Astrocyte (in vitro differentiated cells and primary cell): ENCODE results near the gene APOL6. TPM values are rescaled to one million over a fixed set of nuclear protein-coding genes. Genes with fewer than 3 reads are reported as not detected.

ENCODE experiments used
- DNase-seq: peaks from one replicate; pipeline ENCODE4 v3.0.0-alpha.2; 2010; ENCODE audit warnings: low read depth
- FAIRE-seq: peaks from 2 replicates; lab custom pipeline; 2011; peaks lifted over from hg19 to GRCh38; lab: Jason Lieb, UNC
- H2AFZ ChIP-seq: 2 replicates; pipeline ENCODE4 v1.6.0; 2012; ENCODE audit warnings: low read depth, low read length, inconsistent platforms
- H3K27ac ChIP-seq: 2 replicates; pipeline ENCODE4 v1.5.1; 2011; ENCODE audit warnings: low read depth, low read length, inconsistent platforms
- H3K27me3 ChIP-seq: 2 replicates; pipeline ENCODE4 v1.6.0; 2011; ENCODE audit warnings: low read length, inconsistent platforms; ENCODE audit not compliant: insufficient read depth
- H3K36me3 ChIP-seq: 2 replicates; pipeline ENCODE4 v1.5.1; 2011; ENCODE audit warnings: low read length, inconsistent platforms; ENCODE audit not compliant: insufficient read depth
- H3K4me1 ChIP-seq: 2 replicates; pipeline ENCODE4 v1.5.1; 2011; ENCODE audit warnings: low read length, inconsistent platforms; ENCODE audit not compliant: insufficient read depth
- H3K4me2 ChIP-seq: 2 replicates; pipeline ENCODE4 v1.6.0; 2012; ENCODE audit warnings: low read length, inconsistent platforms
- H3K4me3 ChIP-seq: 2 replicates; pipeline ENCODE4 v1.5.1; 2011; ENCODE audit warnings: low read depth, mild to moderate bottlenecking, low read length, inconsistent platforms; ENCODE audit not compliant: insufficient read depth
- H3K79me2 ChIP-seq: 2 replicates; pipeline ENCODE4 v1.6.0; 2012; ENCODE audit warnings: mild to moderate bottlenecking, low read length, inconsistent platforms; ENCODE audit not compliant: insufficient read depth
- H3K9ac ChIP-seq: 2 replicates; pipeline ENCODE4 v1.6.0; 2012; ENCODE audit warnings: mild to moderate bottlenecking, low read length, inconsistent platforms
- H3K9me3 ChIP-seq: 2 replicates; pipeline ENCODE4 v1.5.1; 2012; ENCODE audit warnings: low read depth, mild to moderate bottlenecking, low read length, inconsistent platforms; ENCODE audit not compliant: insufficient read depth
- H4K20me1 ChIP-seq: 2 replicates; pipeline ENCODE4 v1.6.0; 2012; ENCODE audit warnings: low read length, inconsistent platforms; ENCODE audit not compliant: insufficient read depth
- H3K27ac Mint-ChIP-seq: one replicate; pipeline ENCODE4 v1.8.0; 2021; ENCODE audit warnings: mild to moderate bottlenecking, mixed read lengths; ENCODE audit not compliant: unreplicated experiment
- H3K27me3 Mint-ChIP-seq: one replicate; pipeline ENCODE4 v1.8.0; 2021; ENCODE audit warnings: low read depth, mixed read lengths; ENCODE audit not compliant: unreplicated experiment
- H3K36me3 Mint-ChIP-seq: one replicate; pipeline ENCODE4 v1.8.0; 2021; ENCODE audit warnings: low read depth, mixed read lengths; ENCODE audit not compliant: unreplicated experiment
- H3K4me1 Mint-ChIP-seq: one replicate; pipeline ENCODE4 v1.8.0; 2021; ENCODE audit warnings: low read depth, mixed read lengths; ENCODE audit not compliant: unreplicated experiment
- H3K4me3 Mint-ChIP-seq: one replicate; pipeline ENCODE4 v1.8.0; 2021; ENCODE audit warnings: mild to moderate bottlenecking, moderate library complexity, mixed read lengths; ENCODE audit not compliant: unreplicated experiment
- H3K9me3 Mint-ChIP-seq: one replicate; pipeline ENCODE4 v1.8.0; 2021; ENCODE audit warnings: mild to moderate bottlenecking, mixed read lengths; ENCODE audit not compliant: unreplicated experiment
- CTCF ChIP-seq: IDR thresholded peaks from 2 replicates; pipeline ENCODE4 v1.5.1; 2011; ENCODE audit warnings: low read depth, mild to moderate bottlenecking, inconsistent platforms, low read length, moderate library complexity; ENCODE audit not compliant: insufficient read depth
- EZH2 ChIP-seq: IDR thresholded peaks from 2 replicates; pipeline ENCODE4 v1.6.1; 2012; ENCODE audit warnings: mild to moderate bottlenecking, low read length, inconsistent platforms; ENCODE audit not compliant: insufficient read depth
- total RNA-seq: library from RNA; stranded (reverse); gene quantifications from 2 replicates; pipeline ENCODE4 v1.2.1, GENCODE V29; 2021

APOL6 gene
- total RNA-seq, 1 donor from 2014 or later = 5.9 TPM

- Mint-ChIP-seq H3K27me3 (no peaks in the 10 kb centered on the region), H3K4me3 (peak overlapping the region; percentile 61)
- H3K79me2 ChIP-seq = no peaks in the 10 kb centered on the region
Observed at GRCh38 chr22:35629406-35630216, 18.6 kb upstream of the APOL6 start.

GRCh38 chr22:35630387-35630793, 17.9 kb upstream of the APOL6 start:
- no peak for FAIRE-seq
- H3K36me3 Mint-ChIP-seq = no peaks in the 10 kb centered on the region
- Histone ChIP-seq H3K9ac (no peak overlapping the region), H3K4me1 (peaks cover 21% of the 10 kb centered on the region), H3K27ac (no peak overlapping the region), H3K79me2 (no peaks in the 10 kb centered on the region), H3K36me3 (no peaks in the 10 kb centered on the region), H3K4me3 (no peak overlapping the region), H2AFZ (no peak overlapping the region), H3K9me3 (no peaks in the 10 kb centered on the region), H3K27me3 (no peaks in the 10 kb centered on the region), H3K4me2 (no peak overlapping the region), H4K20me1 (no peaks in the 10 kb centered on the region)
- H3K27ac Mint-ChIP-seq = peak overlapping the region; percentile 28
- TF ChIP-seq CTCF (no peak), EZH2 (no peak)
- H3K4me3 Mint-ChIP-seq = no peak overlapping the region
- peaks cover 18% of the 10 kb centered on the region for H3K4me1 Mint-ChIP-seq
- H3K27me3 Mint-ChIP-seq = no peaks in the 10 kb centered on the region
- DNase-seq = peak; percentile 54
- peaks cover 3% of the 10 kb centered on the region for H3K9me3 Mint-ChIP-seq

More at GRCh38 chr22:35629406-35630216, 18.6 kb upstream of the APOL6 start:
- Histone ChIP-seq H2AFZ (no peak overlapping the region), H3K9me3 (no peaks in the 10 kb centered on the region), H3K4me2 (peak overlapping the region; percentile 77), H3K27ac (peak overlapping the region; percentile 93), H3K36me3 (no peaks in the 10 kb centered on the region), H4K20me1 (no peaks in the 10 kb centered on the region), H3K9ac (peak overlapping the region; percentile 68), H3K4me1 (peaks cover 21% of the 10 kb centered on the region), H3K4me3 (peak overlapping the region; percentile 12), H3K27me3 (no peaks in the 10 kb centered on the region)
- Mint-ChIP-seq H3K27ac (peak overlapping the region; percentile 72), H3K4me1 (peaks cover 17% of the 10 kb centered on the region), H3K36me3 (no peaks in the 10 kb centered on the region), H3K9me3 (no peaks in the 10 kb centered on the region)
- peak; percentile 98 for DNase-seq
- FAIRE-seq = peak; percentile 87
- no peak for TF ChIP-seq CTCF
- TF ChIP-seq EZH2 = no peak

- Mint-ChIP-seq H3K9me3 (peaks cover 3% of the 10 kb centered on the region), H3K4me1 (peaks cover 18% of the 10 kb centered on the region), H3K27me3 (no peaks in the 10 kb centered on the region), H3K36me3 (no peaks in the 10 kb centered on the region), H3K27ac (peak overlapping the region; percentile 28), H3K4me3 (no peak overlapping the region)
- FAIRE-seq = no peak
- no peak overlapping the region for H3K9ac ChIP-seq
- TF ChIP-seq EZH2 = no peak
- TF ChIP-seq CTCF = no peak
- H2AFZ ChIP-seq = no peak overlapping the region
- H3K4me3 ChIP-seq = no peak overlapping the region
- no peaks in the 10 kb centered on the region for H3K79me2 ChIP-seq
- no peak overlapping the region for H3K27ac ChIP-seq
- H3K27me3 ChIP-seq = no peaks in the 10 kb centered on the region
- no peaks in the 10 kb centered on the region for H4K20me1 ChIP-seq
- H3K9me3 ChIP-seq = no peaks in the 10 kb centered on the region
- H3K36me3 ChIP-seq = no peaks in the 10 kb centered on the region
- H3K4me2 ChIP-seq = no peak overlapping the region
- peaks cover 21% of the 10 kb centered on the region for H3K4me1 ChIP-seq
- no peak for DNase-seq
Observed at GRCh38 chr22:35630891-35631290, 17.4 kb upstream of the APOL6 start.
